GM19035 (cell line): Measurements from ENCODE around the gene TNFSF10.
"Not testable (repeated sequence)": the region's sequence is repeated elsewhere in the genome, so short reads cannot be mapped to it uniquely, and the experiment has no call there.

Source experiments
- ATAC-seq: cut with Tn5 transposase; IDR thresholded peaks from one replicate; pipeline ENCODE4 v1.9.1; 2021; ENCODE audit not compliant: unreplicated experiment

The TNFSF10 gene

DNA sequence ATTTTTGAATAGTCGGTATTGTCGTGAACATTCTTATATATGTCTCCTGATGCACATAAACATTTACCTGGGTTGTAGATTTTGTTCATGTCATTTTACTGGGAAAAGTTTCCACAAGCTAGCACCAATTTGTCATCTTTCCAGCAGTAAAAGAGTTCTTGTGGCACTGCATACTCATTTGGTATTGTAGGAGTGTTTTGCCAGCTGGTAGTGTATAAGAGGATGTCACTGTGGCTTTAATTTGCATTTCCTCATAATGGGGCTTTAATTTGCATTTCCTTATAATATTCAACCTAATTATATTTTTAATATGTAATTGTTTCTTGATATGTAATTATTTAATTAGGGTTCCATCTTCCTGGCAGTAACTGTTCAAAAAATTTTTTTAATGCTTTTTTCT, 21.2 kb upstream of the TNFSF10 start:
- ATAC-seq, result no peak

DNA sequence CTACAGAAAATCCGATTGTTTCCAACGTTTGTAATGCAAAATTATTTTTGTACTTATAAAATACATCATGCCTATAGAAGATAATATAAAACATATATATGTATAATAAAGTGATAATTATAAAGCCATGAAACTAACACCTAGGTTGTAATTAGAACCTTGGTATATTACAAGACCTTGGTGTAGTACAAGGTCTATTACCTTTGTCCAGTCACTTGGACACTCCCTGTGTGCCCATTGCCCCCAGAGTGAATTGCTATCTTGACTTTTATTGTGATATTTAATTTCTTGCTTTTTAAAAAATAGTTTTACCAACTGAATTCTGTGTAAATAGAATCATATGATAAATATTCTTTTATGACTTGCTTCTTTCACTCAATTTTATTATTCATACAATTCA, 20.7 kb upstream of the TNFSF10 start:
- ATAC-seq, result no peak

GRCh38 chr3:172543419-172543818, 20.2 kb upstream of the TNFSF10 start:
- ATAC-seq, result no peak

- no peak for ATAC-seq
These were observed 19.8 kb upstream of the TNFSF10 start for GRCh38 chr3:172542999-172543398.

GRCh38 chr3:172541945-172542488, 18.8 kb upstream of the TNFSF10 start:
- ATAC-seq, result no peak

DNA sequence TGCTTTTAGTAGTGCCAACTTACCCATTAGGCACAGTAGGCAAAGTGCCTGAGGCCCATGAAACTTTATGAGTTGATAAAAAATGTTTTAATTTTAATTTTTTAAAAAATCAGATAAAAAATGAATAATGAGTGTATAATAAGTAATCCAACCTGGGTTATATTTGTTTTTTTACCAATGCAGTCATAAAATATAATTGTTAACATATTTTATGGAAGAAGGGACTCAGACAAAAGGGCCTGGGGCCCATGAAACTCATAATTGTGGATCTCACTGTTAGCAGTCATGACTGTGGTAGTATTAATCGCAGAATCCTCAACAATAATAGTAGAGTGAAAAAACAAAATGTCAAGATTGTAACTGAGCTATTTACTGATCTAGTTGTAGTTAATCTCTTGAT, 16.8 kb upstream of the TNFSF10 start:
- ATAC-seq, result no peak

- no peak for ATAC-seq
These were observed 16.0 kb upstream of the TNFSF10 start for GRCh38 chr3:172539273-172539672.

GRCh38 chr3:172538368-172539151, 15.3 kb upstream of the TNFSF10 start:
- ATAC-seq, result no peak

GRCh38 chr3:172537507-172538158, 14.4 kb upstream of the TNFSF10 start:
- no peak for ATAC-seq

DNA sequence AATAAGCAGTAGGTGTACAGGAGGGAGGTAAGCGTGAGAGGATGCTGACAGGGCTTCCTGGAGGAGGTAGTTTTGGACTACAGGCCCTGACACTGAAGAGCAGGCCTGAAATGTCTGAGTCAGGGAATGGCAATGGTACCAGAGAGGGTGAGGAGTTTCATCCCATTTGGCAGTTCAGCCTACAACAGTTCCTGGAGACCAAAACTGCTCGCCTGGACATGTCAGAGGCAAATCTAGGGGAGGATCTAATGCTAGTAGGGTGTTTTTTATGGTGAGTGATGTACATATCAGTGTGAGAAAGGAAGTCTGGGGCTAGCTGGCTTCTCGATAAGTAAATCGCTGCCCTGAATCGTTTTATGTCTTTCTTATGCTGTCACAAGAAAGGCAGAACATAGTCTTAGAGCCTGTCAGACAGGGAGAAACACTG, 13.8 kb upstream of the TNFSF10 start:
- no peak for ATAC-seq

GRCh38 chr3:172536505-172536904, 13.3 kb upstream of the TNFSF10 start:
- ATAC-seq, result no peak

DNA sequence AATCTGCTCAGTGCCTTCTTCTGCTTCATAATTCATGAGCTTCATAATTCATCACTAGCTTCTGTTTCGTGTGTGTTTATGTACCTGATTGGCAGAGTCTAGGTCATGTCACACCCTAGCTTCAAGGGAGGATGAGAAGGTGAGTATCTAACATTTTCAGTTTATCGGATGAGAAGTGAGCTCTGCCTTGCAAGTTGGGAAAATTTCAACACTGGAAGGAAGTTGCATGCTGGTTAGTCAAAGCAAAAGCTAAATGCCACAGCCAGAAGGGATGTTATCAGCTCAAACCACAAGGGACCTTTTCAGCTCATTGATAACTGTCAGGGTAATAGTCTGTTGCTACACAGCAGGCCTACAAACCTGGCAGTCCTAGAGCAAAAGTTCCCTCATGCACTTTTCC, 7.3 kb upstream of the TNFSF10 start:
- ATAC-seq, result no peak

- no peak for ATAC-seq
These were observed 6.9 kb upstream of the TNFSF10 start for GRCh38 chr3:172530101-172530561.

DNA sequence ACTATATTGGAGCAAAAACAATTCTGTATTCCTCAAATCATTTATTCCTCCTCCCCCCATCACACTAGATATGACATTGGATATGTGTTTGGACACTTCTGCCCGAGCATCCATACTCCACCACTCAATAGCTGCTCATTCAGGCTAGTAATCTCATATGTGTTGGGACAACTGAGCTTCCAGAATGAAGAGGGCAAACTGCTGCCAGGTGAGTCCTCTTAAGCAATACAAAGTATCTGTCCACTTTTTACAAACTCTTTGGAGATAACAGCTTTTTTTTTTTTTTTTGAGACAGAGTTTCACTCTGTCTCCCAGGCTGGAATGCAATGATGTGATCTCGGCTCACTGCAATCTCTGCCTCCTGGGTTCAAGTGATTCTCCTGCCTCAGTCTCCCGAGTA, 5.4 kb upstream of the TNFSF10 start:
- ATAC-seq, result no peak

- ATAC-seq, result no peak
These were observed 4.1 kb upstream of the TNFSF10 start for GRCh38 chr3:172527306-172527705.

DNA sequence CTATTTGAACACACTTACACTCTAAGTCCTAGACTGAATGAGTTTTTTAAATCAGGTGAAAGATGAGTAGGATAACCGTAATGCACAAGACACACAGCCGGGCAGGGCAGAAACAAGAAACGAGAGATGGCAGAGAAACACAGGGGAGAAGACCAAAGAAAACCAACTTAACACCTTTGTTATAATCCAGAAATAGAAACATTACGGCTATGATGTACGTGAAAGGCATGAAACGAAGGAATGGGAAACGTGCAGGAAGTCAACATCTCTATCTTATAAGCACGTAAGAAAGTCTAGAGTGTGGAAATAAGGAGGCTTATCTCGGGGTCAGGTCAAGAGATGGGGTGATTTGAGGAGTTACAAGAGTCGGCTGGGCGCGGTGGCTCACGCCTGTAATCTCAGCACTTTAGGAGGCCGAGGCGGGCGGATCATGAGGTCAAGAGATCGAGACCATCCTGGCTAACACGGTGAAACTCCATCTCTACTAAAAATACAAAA, 1.9 kb upstream of the TNFSF10 start:
- ATAC-seq, result no peak

DNA sequence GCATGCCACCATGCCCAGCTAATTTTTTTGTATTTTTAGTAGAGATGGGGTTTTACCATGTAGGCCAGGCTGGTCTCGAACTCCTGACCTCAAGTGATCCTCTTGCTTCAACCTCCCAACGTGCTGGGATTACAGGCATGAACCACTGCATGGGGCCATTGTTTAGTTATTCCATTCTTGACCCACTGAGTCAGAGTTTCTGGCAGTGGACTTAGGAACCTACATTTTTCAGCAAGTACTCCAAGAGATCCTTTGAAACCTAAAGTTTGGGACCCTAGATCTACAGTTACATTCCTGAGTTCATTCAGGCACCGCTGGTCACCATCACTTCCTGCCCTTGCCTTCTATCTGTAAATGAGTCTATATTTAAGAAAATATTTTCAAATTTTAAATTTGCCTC, 1.4 kb upstream of the TNFSF10 start:
- no peak for ATAC-seq

DNA sequence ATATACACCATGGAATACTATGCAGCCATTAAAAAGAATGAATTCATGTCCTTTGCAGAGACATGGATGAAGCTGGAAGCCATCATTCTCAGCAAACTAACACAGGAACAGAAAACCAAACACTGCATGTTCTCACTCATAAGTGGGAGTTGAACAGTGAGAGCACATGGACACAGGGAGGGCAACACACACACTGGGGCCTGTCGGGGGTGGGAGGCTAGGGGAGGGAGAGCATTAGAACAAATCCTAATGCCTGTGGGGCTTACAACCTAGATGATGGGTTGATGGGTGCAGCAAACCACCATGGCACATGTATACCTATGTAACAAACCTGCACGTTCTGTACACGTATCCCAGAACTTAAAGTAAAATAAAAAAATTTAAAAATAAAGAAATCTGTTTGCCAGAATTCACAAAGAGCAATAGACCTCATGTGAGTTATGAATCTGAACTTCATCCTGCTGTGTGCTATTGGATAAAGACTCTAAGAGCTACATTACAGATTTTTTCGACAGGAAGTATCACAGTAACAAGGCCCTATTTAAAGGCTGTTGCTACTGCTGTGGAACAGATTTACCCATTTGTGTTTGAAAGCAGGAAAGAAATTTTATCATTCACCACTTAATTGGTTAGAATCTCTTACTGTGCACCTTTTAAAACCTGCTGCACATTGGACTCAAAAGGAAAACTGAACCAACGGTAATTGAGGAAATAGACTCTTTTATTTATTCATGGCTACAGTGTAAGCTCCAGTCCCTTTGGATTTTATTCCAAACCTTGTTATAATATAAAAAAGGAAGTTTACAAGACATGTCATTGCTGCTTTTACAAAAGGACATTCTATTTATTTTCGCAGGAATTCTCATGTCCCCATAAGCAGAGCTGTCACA, 1.1 kb downstream of the TNFSF10 start:
- not testable (repeated sequence) for ATAC-seq

- no peak for ATAC-seq
These were observed 2.9 kb downstream of the TNFSF10 start for GRCh38 chr3:172520301-172520831.

DNA sequence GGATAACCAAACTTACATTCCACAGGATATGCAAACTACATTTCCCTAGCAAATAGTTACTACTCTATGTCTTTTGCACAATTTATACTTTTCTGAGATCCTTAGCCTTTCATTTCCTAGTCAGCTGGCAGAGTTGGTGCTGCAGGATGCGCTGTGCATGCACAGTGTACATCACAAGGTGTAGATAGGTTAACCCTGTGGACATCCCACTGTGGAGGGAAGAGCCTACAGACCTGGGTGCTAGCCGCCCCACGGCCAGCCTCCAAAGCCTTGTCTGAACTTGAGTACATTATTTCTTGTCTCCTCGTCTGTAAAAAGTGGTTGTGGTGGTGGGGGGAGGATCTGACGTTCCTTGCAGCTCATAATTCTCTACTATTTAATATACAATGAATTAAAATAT, 3.5 kb downstream of the TNFSF10 start:
- ATAC-seq, result no peak
